GM19452 (cell line): ENCODE results near the gene PIBF1.
A peak's percentile ranks its signal among the peaks of the same experiment; 100 is the strongest.

Experiments
- ATAC-seq: cut with Tn5 transposase; IDR thresholded peaks from one replicate; pipeline ENCODE4 v1.9.1; 2021; ENCODE audit not compliant: unreplicated experiment

PIBF1 gene

DNA sequence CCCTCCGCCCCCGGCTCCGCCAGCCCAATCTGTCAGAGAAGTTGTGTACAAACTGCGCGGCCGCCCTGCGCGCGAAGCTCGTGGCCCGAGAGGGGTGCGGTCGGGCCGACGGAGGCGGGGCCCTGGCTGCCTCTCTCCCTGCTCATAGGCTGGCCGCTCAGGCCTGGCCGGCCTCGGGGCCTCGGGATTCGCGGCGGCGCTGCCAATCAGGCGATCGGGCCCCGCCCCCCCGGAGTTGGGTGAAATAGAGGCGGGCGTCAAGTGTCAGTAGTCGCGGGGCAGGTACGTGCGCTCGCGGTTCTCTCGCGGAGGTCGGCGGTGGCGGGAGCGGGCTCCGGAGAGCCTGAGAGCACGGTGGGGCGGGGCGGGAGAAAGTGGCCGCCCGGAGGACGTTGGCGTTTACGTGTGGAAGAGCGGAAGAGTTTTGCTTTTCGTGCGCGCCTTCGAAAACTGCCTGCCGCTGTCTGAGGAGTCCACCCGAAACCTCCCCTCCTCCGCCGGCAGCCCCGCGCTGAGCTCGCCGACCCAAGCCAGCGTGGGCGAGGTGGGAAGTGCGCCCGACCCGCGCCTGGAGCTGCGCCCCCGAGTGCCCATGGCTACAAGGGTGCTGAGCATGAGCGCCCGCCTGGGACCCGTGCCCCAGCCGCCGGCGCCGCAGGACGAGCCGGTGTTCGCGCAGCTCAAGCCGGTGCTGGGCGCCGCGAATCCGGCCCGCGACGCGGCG lies 277.0 kb downstream of the PIBF1 start, which contains the start of gene KLF5:
Gene KLF5 (plus strand): TSS at position 270 of the 724 bp plus-strand sequence. CDS start 323 bp downstream, at position 593.
- ATAC-seq = peak; percentile 99

DNA sequence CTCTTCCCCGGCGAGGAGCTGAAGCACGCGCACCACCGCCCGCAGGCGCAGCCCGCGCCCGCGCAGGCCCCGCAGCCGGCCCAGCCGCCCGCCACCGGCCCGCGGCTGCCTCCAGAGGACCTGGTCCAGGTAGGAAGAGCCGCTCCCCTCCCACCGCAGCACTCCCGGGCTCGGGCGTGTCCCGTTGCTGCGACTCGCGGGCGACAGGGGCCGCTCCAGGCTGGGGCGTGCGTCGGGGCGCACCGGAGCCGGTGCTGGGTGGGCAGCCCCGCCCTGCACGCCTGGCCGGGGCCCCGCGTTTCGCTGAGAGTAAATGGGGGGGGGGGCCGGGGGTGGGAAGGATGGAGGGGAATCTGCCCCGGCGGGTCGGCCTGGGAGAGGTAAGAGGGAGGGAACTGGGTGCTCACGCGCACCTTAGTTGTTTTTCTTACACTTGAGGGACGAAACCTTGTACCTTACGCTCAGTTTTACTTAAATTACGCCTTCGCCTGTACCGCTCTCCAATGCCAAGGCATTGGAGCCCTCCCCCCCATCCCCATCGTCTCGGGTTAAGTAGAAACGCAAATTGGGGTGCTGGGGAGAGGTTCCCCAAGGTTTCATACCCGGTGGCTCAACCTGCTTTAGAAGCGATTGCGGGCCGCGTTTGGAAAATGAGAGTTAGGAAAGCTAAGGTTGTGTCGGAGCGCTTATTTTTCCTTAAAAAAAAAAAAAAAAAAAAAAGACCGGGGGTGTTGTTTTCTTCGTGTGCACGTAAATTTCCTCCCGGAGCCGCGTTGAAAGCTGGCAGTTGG lies 277.7 kb downstream of the PIBF1 start:
- ATAC-seq = peak; percentile 35

DNA sequence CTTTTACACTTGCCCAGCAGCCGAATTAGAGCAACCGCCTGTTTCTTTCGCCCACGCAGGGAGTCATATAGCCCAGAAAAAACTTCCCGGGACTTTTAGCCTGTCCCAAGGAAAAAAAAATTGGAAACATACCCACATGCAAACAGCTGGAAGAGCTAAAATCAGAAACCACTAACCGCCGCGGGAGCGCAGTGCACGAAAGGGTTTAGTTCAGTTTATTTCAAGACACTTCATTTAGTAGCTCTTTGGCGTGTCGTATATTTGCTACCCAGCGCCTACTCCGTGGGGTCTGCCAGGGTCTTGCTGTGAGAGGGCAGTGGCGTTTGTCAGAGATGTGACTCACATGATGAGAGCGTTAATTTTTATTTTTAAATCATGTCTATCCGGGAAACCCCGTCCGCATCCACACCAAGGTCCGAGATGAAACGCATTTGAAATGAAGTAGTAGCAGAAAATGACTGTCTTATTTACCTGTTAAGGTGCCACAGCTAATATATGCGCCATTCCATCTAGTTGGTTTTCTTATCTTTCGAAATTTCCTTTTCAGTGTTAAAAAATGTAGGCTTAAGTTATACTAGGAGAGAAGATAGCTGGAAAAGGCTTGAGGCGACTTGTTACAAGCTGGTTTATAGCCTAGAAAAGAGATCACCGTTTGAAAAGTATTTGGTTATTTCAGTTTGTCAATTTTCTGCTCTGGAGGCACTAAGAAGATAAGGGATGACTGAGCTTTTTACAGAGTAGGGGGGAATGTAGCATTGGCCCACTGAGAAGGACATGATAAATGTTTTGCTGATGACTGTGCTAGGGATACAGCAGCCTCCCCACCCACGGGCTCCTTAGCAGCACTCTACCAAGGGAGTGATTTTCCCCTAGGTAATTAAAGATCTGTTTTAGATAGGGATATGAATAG lies 278.6 kb downstream of the PIBF1 start:
- ATAC-seq = no peak

DNA sequence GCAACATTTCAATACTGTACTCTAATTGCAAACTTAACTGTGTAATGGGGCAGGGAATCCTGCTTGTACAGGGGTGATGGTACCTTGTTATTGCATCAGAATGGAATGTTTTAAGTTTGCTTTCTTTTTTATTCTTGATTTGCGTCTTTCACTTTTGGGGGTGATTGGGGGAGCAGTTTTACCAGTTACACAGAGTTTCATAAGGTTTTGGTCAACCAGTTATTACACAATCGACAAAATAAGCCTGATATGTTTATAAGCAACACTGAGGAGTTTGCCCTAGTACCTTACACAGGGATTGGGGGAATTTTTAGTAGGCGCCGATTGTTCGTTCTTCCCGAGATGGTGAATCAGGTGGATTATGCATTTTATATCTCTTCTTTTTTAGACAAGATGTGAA lies 279.5 kb downstream of the PIBF1 start:
- no peak for ATAC-seq

DNA sequence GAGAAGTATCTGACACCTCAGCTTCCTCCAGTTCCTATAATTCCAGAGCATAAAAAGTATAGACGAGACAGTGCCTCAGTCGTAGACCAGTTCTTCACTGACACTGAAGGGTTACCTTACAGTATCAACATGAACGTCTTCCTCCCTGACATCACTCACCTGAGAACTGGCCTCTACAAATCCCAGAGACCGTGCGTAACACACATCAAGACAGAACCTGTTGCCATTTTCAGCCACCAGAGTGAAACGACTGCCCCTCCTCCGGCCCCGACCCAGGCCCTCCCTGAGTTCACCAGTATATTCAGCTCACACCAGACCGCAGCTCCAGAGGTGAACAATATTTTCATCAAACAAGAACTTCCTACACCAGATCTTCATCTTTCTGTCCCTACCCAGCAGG lies 279.9 kb downstream of the PIBF1 start:
- no peak for ATAC-seq

DNA sequence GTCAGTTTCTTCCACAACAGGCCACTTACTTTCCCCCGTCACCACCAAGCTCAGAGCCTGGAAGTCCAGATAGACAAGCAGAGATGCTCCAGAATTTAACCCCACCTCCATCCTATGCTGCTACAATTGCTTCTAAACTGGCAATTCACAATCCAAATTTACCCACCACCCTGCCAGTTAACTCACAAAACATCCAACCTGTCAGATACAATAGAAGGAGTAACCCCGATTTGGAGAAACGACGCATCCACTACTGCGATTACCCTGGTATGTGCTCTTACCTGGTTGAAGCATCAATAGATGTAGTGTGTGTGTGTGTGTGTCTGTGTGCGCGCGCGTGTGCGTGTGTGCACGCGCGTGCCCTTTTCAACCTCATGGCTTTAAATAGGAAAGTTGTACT lies 280.5 kb downstream of the PIBF1 start:
- no peak for ATAC-seq

DNA sequence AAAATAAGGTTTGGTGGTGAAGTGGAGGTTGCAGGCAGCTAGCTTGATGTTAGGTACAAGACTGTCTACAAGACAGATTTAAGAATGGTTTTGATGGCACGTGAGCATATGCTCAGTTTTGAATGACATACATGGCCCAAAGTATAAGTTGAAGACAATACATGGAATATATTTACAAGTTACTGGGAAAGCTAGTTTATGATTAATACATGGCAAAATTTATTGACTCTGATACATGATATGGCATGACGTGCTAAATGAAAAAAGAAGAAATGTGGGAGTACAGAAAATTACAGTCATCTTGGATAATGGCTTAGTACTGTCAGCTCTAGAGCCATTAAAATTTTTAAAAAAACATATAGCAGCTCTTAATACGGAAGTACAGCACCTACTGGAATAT lies 281.2 kb downstream of the PIBF1 start:
- no peak for ATAC-seq

DNA sequence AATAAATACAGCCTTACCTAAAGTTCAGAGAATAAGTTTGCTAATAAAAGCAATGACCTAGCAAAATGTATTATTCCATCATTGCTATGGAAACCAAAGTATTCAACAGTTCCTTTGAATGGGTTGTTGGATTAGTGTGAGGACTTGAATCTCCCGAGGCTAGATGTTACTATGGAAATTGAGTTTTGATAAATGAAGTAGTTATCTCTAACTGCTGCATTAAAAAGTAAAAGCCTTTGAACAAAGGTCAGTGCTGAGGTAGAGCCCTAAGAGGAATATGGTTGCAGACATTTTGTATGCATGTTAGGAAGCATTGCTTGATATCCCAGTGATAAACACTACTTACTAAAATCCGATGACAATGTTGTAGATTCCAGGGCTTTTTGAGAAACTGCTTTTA lies 283.1 kb downstream of the PIBF1 start:
- no peak for ATAC-seq

DNA sequence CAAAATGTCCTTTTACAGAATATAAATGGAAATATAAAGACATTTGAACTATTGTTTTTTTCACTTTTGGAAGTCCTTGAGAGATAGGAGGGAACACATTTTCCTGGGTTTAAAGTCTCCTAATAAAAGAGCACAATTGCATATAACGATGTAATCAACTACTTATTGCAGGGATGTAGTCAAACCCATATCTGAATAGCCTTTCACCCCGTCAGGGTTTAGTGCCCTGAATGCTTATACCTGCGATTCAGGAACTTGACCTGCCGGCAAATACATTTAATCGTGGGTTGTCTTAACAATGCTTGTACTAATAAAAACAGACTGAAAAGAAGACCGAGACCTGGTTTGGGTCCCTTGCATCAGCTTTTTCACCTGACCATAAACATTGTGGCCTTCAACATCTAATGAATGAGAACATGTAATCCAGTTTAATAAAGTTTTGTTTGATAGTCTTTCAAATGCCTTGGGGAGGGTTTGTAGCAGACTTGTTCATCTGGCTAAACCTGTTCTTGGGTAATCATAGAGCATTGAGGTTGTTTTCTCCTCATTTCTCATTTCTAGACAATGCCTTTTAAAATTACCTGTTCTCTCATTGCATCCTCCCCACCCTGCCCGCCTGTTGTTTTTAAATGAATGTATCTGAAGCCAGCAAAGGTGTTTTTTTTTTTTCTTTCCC lies 283.9 kb downstream of the PIBF1 start:
- ATAC-seq = no peak
